Measurements from ENCODE around the gene LRRC56.

LRRC56 gene, protein sequence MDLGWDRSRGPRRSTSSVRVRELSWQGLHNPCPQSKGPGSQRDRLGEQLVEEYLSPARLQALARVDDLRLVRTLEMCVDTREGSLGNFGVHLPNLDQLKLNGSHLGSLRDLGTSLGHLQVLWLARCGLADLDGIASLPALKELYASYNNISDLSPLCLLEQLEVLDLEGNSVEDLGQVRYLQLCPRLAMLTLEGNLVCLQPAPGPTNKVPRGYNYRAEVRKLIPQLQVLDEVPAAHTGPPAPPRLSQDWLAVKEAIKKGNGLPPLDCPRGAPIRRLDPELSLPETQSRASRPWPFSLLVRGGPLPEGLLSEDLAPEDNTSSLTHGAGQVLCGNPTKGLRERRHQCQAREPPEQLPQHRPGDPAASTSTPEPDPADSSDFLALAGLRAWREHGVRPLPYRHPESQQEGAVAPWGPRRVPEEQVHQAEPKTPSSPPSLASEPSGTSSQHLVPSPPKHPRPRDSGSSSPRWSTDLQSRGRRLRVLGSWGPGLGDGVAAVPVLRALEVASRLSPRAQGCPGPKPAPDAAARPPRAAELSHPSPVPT

DNA sequence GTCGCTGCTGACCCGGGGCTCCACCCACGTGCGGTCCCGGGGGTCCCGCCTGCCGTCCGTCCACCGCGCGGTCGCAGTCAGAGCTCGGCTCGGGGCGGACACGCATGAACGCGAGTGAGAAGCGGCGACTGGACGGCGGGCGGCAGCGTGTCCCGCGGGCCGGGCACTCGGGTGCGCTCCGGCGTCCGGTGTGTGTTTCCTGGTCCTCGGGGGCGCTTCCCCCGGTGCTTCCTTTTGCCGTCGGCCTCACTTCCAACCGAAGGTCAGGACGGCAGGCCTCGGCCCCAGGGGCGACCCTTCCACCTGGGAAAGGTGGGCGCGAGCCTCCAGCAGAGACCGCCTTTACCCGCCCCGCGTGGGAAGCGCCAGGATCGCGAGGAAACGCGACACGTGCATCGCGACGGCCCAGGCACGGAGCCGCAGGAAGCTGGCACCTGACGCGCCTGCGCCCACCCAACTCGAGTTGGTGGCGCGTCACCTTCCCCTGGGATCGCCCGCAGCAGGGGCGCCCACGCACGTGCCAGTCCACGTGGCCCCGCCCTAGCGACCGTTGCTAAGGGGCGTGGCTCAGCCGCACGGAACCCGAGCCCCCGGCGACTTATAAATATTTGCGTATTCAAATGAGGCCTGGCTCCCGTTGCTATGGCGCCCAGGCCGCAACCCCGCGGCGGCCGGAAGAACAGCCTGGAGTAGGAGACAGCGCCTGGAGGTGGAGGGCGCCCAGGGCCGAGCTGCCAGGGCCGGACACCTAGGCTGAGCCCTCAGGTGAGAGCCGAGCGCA lies at the start of gene LRRC56:
LRRC56 (plus strand) TSS at position 687 of the 781 bp plus-strand sequence. CDS start 3,158 bp downstream, outside the sequence.
- peak; percentile 46 to 47 for DNase-seq (ENCODE audit: low read depth in 2 of 2)

DNA sequence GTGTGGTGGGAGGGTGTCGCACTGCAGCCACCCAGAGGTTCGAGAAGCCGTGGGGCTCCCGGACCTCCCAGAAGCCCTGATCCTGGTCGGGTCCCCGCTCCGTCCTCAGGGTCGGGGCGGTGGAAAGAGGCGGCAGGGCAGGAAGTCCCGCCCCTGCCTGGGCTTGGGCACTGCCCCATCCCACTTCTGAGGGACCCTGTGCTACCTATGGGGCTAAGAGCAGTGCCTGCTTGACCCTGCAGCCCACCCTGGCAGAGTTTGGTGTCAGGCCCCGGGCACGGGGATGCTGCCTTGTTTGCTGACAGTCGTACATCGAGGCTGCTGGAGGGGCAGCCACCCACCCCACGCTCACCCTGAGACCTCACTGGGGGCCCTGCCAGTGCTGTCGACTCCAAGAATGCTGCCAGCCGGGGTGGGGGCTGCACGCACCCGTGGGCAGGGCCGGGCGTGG lies 49.7 kb upstream of the LRRC56 start:
- no peak for DNase-seq (ENCODE audit: low read depth in 2 of 2)

DNA sequence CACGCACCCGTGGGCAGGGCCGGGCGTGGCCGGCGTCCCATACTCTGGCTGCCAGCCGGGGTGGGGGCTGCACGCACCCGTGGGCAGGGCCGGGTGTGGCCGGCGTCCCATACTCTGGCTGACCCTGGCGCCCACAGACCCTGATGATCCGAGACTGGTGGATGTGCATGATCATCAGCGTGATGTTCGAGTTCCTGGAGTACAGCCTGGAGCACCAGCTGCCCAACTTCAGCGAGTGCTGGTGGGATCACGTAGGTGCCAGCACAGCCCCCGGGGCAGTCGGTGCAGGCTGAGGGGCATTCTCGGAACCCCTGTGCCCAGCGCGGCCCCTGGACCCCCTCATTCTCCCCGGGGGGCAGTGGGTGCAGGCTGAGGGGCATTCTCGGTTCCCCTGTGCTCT lies 49.3 kb upstream of the LRRC56 start:
- DNase-seq (ENCODE audit: low read depth in 2 of 2): no peak

DNA sequence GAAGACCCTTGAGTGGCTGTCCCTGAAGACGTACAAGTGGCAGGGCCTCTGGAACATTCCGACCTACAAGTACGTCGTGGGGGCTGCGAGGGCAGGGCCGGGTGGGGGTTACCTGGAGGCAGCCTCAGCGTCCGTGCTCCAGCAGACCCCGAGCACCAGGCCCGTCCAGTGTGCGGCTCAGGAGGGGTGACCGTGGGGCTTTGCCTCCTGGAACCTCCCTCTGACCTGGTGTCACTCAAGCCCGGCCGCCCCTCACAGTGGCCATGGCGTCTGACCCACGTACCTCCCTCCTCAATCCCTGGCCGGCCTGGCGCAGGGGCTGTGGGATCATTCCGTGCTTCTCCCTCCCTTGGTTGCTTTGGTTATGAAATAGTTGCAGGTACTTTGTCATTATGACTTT lies 48.7 kb upstream of the LRRC56 start:
- DNase-seq (ENCODE audit: low read depth in 2 of 2): no peak

DNA sequence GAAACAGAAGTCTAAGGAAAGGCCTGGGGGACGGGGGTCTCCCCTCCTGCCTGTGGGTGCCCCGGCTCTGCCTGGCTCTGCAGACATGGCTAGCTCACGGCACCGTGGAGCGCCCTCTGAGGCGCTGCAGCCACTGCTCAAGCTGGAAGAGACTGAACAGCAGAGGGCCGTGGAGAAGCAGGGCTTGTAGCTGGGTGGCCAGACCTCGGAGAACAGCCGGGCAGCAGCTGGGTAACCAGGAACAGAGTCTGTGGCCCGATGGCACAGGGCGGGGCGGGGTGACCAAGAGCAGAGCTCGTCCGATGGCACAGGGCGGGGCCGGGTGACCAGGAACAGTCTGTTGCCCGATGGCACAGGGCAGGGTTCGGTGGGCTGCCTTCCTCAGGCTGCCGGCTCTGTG lies 48.3 kb upstream of the LRRC56 start:
- DNase-seq (ENCODE audit: low read depth in 2 of 2): no peak

DNA sequence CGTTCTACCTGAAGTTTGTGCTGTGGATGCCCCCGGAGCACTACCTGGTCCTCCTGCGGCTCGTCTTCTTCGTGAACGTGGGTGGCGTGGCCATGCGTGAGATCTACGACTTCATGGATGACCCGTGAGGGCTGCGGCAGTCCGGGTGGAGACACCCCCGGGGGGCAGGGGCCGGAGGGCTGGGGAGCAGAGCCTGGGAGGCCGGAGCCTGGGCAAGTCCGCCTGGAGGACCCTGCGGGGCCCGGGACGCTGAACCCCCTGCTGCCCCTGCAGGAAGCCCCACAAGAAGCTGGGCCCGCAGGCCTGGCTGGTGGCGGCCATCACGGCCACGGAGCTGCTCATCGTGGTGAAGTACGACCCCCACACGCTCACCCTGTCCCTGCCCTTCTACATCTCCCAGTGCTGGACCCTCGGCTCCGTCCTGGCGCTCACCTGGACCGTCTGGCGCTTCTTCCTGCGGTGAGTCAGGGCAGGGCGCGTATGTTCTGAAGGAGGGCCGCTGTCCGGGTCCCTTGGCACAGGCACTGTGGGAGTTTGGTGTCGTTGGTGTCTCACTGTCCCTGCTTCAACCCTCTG lies 47.6 kb upstream of the LRRC56 start:
- DNase-seq (ENCODE audit: low read depth in 2 of 2): no peak

DNA sequence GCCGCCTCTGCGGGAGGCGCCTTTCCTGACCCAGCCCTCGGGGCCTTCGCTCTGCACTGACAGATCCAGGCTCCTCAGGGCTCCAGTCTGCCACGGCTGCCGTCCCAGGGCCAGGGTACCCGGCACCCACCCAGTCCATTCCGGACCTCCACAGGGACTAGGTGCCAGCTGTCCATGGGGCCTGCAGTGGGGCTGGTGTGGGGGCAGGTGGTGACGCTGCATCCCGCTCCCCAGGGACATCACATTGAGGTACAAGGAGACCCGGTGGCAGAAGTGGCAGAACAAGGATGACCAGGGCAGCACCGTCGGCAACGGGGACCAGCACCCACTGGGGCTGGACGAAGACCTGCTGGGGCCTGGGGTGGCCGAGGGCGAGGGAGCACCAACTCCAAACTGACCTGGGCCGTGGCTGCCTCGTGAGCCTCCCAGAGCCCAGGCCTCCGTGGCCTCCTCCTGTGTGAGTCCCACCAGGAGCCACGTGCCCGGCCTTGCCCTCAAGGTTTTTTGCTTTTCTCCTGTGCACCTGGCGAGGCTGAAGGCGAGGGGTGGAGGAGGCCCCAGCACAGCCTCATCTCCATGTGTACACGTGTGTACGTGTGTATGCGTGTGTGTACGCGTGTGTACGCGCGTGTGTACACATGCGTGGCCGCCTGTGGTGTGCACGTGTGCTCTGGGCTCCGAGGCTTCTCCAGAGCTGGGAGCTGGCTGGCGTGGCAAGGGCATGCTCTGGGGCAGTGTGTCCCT lies 47.0 kb upstream of the LRRC56 start:
- no peak for DNase-seq (ENCODE audit: low read depth in 2 of 2)

DNA sequence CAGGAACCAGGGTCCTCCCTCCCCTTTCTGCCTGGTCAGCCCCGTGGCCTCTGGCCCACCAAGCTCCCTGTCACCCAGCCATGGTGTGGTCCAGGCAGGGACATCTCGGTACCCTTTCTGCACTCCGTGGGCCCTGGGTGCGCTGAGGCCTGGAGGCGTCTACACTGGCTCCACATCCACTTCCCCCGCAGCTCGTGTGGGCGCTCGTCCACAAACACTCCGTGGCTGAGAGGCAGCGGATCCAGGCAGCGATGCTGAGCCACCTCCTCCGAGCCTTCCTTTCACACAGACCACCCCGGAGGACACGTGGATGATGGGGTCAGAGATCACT lies 46.4 kb upstream of the LRRC56 start:
- no peak for DNase-seq (ENCODE audit: low read depth in 2 of 2)

DNA sequence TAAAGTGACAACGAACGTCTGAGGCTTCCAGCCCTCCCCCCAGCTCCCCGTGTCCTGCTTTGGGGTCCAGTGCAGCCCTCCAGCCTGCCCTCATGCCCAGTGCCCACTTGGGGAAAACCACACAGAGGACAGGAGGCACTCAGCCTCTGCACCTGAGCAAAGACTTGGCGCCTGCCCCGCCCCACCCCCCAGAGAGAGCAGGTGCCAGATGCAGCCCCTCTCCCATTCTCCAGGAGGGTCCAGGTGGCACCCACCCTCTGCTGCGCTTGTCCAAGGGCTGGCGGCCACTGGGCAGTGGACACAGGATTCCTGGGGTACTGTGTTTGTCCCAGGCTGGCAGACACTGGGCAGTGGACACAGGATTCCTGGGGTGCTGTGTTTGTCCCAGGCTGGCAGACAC lies 46.0 kb upstream of the LRRC56 start:
- DNase-seq (ENCODE audit: low read depth in 2 of 2): no peak

DNA sequence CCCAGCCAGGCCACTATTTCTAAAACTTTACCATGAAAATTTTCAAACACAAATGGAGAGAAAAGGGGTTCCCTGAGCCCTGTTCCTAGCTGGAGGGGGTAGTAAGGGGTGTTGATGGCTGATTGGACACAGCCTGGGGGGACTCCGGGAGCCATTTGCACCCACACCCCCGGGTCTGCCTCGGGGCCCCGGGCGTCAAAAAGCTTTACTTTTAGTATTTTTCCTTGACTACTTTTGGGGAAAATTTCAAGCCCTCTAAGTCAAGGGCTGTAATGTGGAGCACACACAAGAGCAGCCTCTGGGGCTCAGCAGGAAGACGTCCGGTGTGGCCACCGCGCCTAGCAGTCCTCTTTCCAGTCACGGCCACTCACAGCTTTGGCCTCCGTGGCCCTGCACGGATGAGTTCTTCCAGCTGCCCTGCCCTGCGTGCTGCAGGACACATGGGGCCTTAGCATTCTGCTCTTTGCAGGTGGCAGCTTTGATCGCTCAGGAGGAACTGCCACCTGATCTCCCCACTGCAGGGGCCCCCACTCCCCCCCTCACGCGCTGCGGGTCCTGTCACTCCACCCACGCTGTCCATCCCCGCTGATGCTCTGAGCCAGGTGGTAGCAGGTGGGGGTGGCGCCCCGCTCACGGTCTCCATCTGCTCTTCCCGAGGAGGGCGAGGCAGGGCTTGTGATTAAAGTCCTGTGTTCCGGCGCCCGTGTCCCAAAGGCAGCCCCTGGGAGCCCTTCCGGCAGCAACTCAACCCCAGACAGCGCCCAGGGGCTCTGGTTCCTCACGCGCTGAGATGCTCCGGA lies 44.7 kb upstream of the LRRC56 start:
- DNase-seq (ENCODE audit: low read depth in 2 of 2): no peak

DNA sequence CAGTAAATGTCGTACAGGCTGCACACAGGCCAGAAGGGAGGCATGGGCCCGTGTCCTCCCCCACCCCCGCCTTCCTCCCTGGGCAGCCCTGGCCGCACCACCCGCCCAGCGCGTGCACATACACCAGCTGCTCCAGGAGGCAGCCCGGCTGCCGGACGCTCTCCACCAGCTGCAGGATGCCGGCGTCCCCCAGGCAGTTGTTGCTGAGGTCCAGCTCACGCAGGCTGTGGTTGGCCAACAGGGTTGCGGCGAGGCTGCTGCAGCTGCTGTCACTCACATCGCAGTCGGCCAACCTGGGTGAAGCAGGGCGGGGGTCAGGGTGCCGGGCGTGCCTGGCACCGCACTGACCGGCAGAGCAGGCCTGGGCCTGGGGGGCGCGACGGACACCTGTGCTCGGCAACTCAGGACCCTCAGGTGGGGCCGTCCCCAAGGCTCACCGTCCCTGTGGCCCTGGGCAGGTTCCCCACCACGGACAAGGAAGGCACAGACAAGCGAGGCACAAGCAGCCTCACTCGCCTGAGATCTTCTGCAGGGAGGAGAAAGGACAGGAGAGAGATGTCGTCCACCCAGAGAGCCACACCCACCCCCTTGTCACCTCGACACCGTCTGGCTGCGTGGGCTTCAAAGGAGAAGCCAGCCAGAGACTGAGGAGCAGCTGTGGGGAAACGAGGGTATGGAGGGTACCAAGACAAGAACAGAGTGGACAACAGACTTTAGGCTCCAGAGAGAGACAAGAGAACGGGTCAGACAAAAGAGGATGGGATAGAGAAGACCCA lies 42.4 kb upstream of the LRRC56 start:
- no peak for DNase-seq (ENCODE audit: low read depth in 2 of 2)

DNA sequence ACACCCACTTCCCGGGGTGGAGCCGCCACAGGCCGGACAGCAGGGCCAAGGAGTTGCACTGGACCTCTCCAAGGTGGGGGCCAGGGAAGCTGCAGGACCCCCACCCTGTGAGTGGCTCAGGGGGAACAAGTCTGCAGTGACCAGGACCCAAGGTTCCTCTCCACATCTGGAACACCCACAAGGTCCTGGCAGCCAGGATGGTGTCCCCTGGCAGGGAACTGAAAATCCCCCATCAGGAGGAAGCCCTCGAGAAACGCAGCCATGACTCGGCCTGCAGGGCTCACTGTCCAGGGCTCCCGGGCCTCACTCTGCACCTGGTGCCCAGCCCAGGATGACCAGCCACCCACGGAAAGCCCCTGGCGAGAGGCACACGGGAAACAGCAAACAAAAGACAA lies 41.8 kb upstream of the LRRC56 start:
- no peak for DNase-seq (ENCODE audit: low read depth in 2 of 2)

DNA sequence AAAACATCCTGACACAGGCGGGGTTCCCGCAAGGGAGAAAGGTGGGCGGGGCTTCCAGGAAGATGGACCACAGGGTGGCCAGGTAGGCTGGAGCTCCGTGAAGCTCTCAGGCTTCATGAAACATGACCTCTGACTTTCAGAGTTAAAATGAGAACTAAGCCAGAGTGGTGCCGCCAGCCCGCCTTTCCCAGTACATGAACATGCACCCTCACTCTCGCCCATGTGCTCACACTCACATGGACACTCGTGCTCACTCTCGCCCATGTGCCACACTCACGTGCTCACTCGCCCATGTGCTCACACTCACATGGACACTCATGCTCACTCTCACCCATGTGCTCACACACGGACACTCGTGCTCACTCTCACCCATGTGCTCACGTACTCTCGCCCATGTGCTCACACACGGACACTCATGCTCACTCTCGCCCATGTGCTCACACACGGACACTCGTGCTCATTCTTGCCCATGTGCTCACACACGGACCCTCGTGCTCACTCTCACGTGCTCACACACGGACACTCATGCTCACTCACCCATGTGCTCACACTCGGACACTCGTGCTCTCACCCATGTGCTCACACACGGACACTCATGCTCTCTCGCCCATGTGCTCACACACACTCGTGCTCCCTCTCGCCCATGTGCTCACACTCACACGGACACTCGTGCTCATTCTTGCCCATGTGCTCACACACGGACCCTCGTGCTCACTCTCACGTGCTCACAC lies 40.3 kb upstream of the LRRC56 start:
- no peak for DNase-seq (ENCODE audit: low read depth in 2 of 2)

DNA sequence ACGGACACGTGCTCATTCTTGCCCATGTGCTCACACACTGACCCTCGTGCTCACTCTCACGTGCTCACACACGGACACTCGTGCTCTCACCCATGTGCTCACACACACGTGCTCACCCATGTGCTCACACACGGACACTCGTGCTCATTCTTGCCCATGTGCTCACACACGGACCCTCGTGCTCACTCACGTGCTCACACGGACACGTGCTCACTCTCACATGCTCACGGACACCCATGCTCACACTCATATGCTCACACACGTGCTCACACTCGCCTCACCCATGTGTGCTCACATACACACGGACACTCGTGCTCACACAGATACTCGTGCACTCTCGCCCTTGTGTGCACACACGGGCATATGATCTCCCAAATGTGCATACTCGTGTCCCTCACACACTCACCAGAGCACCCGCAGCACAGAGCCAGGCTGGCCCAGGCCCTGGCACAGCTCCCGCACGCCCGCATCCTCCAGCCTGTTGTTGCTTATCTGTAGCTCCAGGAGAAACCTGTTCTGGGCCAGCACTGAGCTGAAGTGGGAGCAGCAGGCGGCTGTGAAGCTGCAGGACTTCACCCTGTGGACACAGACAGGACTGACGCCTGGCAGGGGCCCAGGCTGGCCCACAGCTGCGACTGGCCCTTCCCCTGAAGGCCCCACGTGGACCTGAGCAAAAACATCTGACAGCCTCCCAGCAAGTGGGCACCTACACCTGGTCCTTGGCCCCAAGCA lies 39.6 kb upstream of the LRRC56 start:
- DNase-seq (ENCODE audit: low read depth in 2 of 2): no peak

DNA sequence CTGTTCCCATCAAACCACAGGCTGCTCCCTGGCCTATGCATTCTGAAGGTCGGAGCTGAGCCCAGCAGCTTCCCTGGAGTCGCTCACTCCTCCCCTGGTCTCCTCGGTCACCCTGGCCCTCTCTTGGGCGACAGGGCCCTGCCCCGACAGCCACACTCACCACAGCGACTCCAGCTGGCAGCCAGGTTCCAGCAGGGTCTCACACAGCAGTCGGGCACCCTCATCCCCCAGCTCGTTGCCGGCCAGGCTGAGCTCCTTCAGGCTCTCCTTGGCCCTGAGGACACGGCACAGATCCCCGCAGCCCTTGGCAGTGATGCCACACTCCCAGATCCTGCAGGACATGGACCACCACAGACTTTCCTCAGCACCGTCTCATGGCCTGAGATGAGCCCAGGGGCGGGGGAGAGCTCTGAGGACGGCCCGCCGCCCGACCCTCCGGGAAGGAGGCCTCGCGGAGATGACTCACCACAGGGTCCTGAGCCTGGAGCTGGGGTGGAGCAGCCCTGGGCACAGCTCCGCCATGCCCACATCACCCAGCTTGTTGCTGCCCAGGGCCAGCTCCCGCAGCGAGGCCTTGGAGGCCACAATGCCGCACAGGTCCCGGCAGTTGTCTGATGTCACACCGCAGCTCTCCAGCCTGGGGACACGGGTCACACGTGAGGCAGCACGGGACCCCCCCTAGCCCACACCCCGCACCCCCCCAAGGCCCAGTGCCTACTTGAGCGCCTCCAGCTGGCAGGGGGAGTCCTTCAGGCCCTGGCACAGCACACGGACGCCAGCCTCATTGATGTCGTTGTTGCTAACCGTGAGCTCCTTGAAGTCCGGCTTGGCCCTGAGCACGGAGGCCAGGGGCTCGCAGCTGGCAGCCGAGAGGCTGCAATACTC lies 38.8 kb upstream of the LRRC56 start:
- DNase-seq (ENCODE audit: low read depth in 2 of 2): no peak

DNA sequence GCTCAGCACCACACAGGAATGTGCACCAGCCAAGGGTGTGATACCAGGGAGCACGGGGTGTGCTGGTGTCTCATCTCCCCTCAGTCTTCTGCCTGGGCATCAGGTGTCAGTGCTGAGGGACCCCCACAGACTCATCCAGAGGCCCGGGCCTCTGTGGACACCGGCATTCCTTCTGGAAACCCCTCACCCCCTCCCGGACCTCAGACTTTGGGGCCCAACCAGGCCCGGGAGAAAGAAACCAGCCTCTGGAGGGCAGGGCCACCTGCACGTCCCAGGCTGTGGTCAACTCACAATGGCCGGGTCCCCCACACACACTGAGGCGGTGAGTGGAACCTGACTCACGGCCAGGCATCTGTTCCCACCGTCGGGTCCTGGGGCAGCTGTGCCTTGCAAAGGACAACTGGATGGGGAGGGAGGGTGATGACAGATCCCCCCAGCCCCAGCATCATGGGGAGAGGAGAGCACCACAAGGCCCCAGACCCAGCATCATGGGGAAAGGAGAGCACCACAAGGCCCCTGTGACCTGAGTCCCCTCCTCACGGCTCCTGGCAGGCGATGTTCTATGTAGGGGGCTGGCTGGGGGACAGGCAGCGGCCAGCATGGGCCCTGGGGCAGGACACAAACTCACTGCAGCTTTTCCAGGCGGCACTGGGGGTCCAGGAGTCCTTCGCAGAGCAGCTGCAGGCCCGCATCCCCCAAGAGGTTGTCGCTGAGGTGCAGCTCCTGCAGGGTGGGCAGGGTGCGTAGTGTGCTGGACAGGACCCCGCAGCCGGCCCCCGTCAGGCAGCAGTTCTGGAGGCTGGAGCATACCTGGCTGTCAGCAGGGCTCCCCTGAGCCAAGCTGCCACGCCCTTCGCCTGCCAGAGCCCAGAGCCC lies 37.9 kb upstream of the LRRC56 start:
- no peak for DNase-seq (ENCODE audit: low read depth in 2 of 2)

Data from fibroblast of skin of left quadriceps (primary cell).